ENCODE results near the gene TAS1R1. TPM values are rescaled to one million over a fixed set of nuclear protein-coding genes. Genes with fewer than 3 reads are reported as not detected.
"Not testable (repeated sequence)": the region's sequence is repeated elsewhere in the genome, so short reads cannot be mapped to it uniquely, and the experiment has no call there.

Gene TAS1R1
- polyA plus RNA-seq, 5 donors: 0.17 to 0.54 (median 0.19) TPM; not detected in 1

DNA sequence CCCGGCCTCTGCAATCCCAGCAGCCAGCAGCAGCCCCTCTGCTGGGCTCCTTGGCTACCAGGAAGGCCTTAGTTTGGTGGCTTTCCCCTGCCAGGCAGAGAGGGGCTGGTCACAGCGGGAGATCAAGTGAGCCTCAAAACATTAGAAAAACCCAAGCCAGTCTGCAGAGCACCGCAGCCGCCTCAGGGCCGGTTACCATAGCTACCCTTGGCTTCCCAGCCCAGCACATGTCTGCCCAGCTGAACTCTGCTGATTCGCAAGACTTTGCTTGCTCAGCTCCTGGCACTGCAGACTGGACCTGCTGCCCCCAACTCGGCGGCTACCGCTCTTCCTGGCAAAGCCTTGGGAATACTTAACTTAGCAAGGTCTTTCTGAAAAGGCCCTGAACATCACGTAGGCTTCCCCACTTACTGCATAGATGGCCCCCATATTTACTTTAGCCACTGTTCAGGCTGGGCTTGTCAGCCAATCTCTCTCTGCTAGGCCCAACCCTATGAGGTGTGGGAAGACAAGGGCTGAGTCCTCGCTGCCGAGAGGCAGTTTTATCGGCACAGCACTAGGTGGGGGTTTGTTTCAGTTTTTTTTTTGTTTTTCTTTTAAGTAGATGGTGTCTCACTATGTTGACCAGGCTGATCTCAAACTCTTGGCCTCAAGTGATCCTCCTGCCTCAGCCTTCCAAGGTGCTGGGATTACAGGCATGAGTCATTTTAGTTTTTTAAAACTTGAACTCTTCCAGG, 35.0 kb upstream of the TAS1R1 start:
- DNase-seq: peak; percentile 65 to 66

DNA sequence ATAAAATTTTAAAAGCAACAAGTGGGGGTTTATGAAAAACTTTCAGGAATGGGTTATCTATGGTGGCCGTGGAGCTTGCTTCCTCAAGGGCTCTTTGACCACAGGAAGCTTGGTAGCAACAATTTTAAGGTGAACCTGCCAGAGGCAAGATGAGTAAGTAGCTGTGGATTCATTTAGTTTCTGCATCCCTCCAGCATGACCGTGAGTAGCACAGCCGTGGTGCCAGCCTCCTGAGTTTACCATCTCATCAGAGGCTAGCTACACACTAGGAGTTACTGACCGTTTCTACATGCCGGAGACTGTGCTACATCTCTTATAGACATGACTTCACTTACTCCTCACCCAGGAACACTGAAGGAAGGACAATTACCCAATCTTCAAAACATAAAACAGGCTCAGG, 33.6 kb upstream of the TAS1R1 start:
- DNase-seq: no peak

- no peak for DNase-seq
Observed at GRCh38 chr1:6523566-6523965, 31.5 kb upstream of the TAS1R1 start.

GRCh38 chr1:6526316-6526715, 28.8 kb upstream of the TAS1R1 start:
- DNase-seq: no peak

DNA sequence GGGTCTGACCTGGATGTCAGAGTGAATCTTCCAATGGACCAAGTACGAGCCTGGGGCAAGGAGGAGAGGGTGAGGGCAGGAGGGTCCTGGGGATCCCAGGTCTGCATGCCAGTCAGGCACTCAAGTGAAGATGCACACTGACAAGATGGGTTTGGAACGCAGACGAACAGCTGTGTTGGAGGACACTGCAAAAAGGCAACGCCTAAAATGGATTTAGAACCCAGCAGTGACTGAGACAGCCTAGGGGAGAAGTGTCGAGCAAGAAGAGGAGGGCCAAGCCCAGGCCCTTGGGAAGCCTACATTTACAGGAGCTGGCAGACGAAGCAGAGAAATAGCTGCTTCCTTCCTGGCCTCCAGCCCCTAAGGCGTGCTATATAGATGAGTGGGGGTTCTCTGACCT, 26.6 kb upstream of the TAS1R1 start:
- DNase-seq: no peak

DNA sequence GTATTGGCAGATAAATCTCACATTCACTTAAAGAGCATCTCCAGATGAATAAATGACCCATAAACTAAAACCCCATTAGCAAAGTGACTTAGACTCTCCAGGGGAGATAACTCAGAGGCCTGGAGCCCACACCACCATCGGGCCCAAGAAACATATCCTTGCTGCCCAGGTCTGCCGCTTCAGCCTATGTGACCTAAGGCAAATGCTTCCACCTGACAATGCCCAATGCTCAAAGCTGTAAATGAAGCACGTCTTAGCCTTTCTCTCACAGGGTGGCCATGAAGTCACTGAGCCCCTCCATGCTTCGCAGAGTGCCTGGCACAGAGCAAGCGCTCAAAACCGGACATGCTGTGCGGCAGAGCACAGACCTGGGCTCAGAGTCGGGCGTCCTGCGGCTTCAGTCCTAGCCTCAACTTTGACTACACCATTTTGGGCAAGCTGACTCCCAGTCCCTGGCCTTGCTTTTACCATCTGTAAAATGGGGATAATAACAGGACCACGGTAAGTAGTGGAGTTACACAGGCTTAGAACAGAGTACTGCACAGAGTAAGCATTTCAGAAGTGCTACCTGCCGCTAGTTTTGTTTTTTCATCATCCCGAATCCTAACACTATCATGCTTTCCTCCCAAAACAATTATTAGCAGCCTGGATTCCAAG, 24.5 kb upstream of the TAS1R1 start:
- no peak for DNase-seq

- DNase-seq: no peak
Observed at GRCh38 chr1:6531996-6532395, 23.1 kb upstream of the TAS1R1 start.

GRCh38 chr1:6534248-6534822, 20.8 kb upstream of the TAS1R1 start:
- no peak for DNase-seq

DNA sequence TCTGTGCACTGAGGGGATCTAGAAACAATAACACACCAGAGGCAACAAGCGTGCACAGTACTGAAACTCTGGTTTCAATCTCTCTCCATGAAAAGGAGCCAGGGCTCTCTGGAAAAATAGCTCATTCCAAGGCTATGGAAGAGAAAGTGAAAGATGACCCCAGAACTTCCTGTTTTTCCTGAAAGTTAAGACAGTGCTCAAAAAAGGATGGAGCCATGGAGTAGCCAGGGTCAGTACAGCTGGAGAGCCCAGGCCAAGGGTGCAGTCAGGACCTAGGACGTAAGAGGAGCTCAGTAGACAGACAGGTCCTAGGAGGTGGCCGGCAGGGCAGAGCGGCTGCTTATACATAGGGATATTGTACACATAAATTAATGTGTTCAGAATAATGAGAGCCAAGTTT, 19.9 kb upstream of the TAS1R1 start:
- DNase-seq: no peak

GRCh38 chr1:6536291-6536690, 18.8 kb upstream of the TAS1R1 start:
- no peak for DNase-seq

DNA sequence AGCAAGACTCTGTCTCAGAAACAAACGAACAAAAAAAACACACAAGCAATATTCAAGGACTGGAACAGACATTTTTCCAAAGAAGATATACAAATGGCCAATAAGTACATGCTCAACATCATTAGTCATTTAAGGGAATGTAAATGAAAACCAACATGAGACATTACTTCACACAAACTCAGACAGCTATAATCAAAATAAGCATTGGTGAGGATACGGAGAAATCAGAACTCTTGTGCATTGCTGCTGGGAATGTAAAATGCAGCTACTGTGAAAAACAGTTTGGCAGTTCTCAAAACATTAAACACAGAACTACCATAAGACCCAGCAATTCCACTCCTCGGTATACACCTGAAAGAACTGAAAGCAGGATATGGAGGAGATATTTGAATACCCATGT, 16.2 kb upstream of the TAS1R1 start:
- DNase-seq: no peak

GRCh38 chr1:6544831-6545230, 10.3 kb upstream of the TAS1R1 start:
- DNase-seq: no peak

- no peak for DNase-seq
Observed at GRCh38 chr1:6545276-6546112, 9.6 kb upstream of the TAS1R1 start.

- DNase-seq: no peak
Observed at GRCh38 chr1:6546326-6546725, 8.8 kb upstream of the TAS1R1 start.

GRCh38 chr1:6547301-6547700, 7.8 kb upstream of the TAS1R1 start:
- DNase-seq: no peak

GRCh38 chr1:6554031-6554906, 838 bp upstream of the TAS1R1 start, which contains the start of gene NOL9:
Gene NOL9 (minus strand): TSS chr1:6554513. CDS start chr1:6554502, 11 bp downstream.
- peak; percentile 94 for DNase-seq

DNA sequence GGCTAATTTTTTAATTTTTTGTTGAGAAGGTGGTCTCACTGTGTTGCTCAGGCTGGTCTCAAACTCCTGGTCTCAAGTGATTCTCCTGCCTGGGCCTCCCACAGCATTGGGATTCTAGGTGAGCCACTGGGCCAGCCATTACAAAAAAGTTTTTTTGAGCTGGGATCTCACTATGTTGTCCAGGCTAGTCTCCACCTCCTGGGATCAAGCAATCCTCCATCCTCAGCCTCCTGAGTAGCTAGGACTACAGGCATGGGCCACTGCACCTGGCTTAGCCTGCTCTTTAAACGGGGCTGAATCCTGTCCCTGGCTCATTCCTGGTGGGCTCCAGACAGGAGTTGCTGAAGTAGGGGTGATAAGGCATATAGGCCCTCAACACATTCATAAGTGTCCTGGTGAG, 2.5 kb downstream of the TAS1R1 start:
- no peak for DNase-seq

- not testable (repeated sequence) for DNase-seq
Observed at GRCh38 chr1:6559161-6559560, 4.1 kb downstream of the TAS1R1 start.

- DNase-seq: peak in 1 of 2 donors; percentile 23
Observed at GRCh38 chr1:6560267-6560666, 5.2 kb downstream of the TAS1R1 start.

DNA sequence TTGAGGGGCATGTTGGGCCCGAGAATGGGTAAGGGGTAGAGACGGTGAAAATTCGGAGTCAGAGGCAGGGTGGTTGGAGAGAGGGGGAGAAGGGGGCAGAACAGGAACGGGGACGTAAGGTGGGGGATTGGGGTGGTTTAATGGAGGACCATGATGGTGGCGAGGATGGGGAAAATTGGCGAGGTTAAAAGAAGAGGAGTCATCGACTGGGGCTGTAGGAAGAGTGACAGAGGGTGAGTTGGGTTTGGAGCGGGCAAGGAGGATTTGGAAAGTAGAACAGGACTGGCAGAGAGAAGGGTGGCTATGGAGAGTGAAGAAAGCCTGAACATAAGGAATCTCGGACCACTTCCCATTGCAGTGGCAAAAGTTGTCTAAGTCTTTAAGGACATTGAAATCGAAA, 13.9 kb downstream of the TAS1R1 start:
- no peak for DNase-seq

GRCh38 chr1:6570100-6570499, 15.0 kb downstream of the TAS1R1 start:
- no peak for DNase-seq
